ENCODE measurements around the gene NOD2.

DNA sequence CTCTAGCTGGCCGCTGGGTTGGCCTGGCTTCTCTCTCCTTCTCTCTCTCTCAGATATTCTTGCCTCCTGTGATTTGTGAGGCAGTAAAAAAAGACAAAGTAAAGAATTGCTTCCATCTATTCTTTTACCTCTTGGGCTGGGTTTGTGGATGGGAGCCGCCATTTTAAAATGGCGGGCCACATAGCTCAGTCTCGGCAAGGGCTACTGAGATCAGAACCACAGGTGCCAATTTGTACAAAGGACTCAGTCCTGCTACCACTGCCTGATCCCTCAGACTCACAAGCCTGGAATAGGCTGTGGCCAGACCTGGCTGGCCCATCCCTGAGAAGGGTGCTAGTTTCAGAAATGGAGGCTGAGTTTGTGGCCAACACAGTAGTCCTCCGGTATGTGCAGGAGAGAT lies 24.1 kb downstream of the NOD2 start:
- TF ChIP-seq, protein P1, sequence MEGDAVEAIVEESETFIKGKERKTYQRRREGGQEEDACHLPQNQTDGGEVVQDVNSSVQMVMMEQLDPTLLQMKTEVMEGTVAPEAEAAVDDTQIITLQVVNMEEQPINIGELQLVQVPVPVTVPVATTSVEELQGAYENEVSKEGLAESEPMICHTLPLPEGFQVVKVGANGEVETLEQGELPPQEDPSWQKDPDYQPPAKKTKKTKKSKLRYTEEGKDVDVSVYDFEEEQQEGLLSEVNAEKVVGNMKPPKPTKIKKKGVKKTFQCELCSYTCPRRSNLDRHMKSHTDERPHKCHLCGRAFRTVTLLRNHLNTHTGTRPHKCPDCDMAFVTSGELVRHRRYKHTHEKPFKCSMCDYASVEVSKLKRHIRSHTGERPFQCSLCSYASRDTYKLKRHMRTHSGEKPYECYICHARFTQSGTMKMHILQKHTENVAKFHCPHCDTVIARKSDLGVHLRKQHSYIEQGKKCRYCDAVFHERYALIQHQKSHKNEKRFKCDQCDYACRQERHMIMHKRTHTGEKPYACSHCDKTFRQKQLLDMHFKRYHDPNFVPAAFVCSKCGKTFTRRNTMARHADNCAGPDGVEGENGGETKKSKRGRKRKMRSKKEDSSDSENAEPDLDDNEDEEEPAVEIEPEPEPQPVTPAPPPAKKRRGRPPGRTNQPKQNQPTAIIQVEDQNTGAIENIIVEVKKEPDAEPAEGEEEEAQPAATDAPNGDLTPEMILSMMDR (IDR thresholded peaks at IDR 0.05; ENCODE audit: low read depth, low read length): no peak
- TF ChIP-seq POLR2A (IDR thresholded peaks at IDR 0.05; ENCODE audit: extremely low read depth, insufficient read length): no peak
